Sigmoid colon (tissue), 4 donors: ENCODE results near the gene GARNL3.

ENCODE experiments used
- CTCF ChIP-seq, 4 experiments: fragments of 450-650 bp in 3 of 4; fragments of 200-600 bp in 1 of 4; IDR thresholded peaks; one replicate each; pipeline ENCODE4 v1.5.1; 2016 to 2019; ENCODE audit warnings: antibody characterized with exemption in 4 of 4, mild to moderate bottlenecking in 3 of 4, moderate library complexity in 2 of 4
- EP300 ChIP-seq, 4 donors: sonication (generic); formaldehyde crosslinking; IDR thresholded peaks; one replicate each; pipeline ENCODE4 v1.6.1; 2017; ENCODE audit warnings: antibody characterized with exemption in 4 of 4
- POLR2A ChIP-seq, 2 donors: fragments of 450-650 bp; IDR thresholded peaks; one replicate each; pipeline ENCODE4 v1.6.1; 2016; ENCODE audit warnings: antibody characterized with exemption in 2 of 2, mild to moderate bottlenecking in 2 of 2, moderate library complexity in 2 of 2

GRCh38 chr9:127333221-127334064 is 68.9 kb downstream of the GARNL3 start:
- TF ChIP-seq CTCF (IDR thresholded peaks at IDR 0.05) = no peak
- TF ChIP-seq POLR2A (IDR thresholded peaks at IDR 0.05) = no peak
- TF ChIP-seq EP300 (IDR thresholded peaks at IDR 0.05) = no peak
